HepG2 (cell line): Measurements from ENCODE around the gene TMEM35A. TPM values are rescaled to one million over a fixed set of nuclear protein-coding genes. Genes with fewer than 3 reads are reported as not detected.

Experiments used
- ATAC-seq: fragments of 200-7000 bp; cut with Tn5 transposase; 3 replicates; pipeline ENCODE4 v1.9.1; 2020; ENCODE audit warnings: mild to moderate bottlenecking, moderate library complexity
- BruUV-seq: library from RNA; stranded (reverse); fragments of 400-500 nt; replicated peaks from 2 replicates; lab custom pipeline; 2021; lab: Mats Ljungman, UMichigan
- CTCF ChIA-PET: fragments of 300-600 bp; formaldehyde crosslinking; extraction: SDS; loops from one replicate; lab custom pipeline; 2021; ENCODE audit warnings: low total read pairs, inconsistent platforms, low intra/inter-chr PET ratio; lab: Yijun Ruan, JAX
- POLR2A ChIA-PET: fragments of 350-600 bp; sonication (Branson Sonifier 250); formaldehyde crosslinking; loops from one replicate; lab custom pipeline; 2020; ENCODE audit warnings: antibody characterized with exemption, inconsistent platforms; lab: Yijun Ruan, JAX
- DNase-seq: peaks from one replicate; pipeline ENCODE4 v3.0.0-alpha.2; 2015; ENCODE audit warnings: low spot score
- FAIRE-seq: peaks from 3 replicates; lab custom pipeline; 2011; peaks lifted over from hg19 to GRCh38; lab: Jason Lieb, UNC
- H2AFZ ChIP-seq: one replicate; pipeline ENCODE4 v1.6.1; 2011; ENCODE audit warnings: low read length, inconsistent platforms
- H3K27ac ChIP-seq: fragments of 300-600 bp; 3 replicates; pipeline ENCODE4 v1.8.0; 2011; ENCODE audit warnings: mixed run types, mild to moderate bottlenecking, mixed read lengths, low read length, inconsistent platforms; ENCODE audit not compliant: insufficient read depth; ENCODE audit errors: extremely low read length
- H3K27me3 ChIP-seq, 2 experiments: fragments of 200-600 bp in 1 of 2; 2 replicates in 1 of 2; 3 replicates in 1 of 2; pipeline versions ENCODE4 v1.6.0 to v1.8.0; 2011; ENCODE audit warnings: low read length in 2 of 2, mild to moderate bottlenecking in 2 of 2, moderate library complexity in 2 of 2, inconsistent platforms in 1 of 2; ENCODE audit not compliant: insufficient read depth in 2 of 2, control insufficient read depth in 1 of 2
- H3K36me3 ChIP-seq, 2 experiments: fragments of 200-600 bp in 1 of 2; replicated peaks in 1 of 2; 2 replicates in 1 of 2; 3 replicates in 1 of 2; pipeline versions ENCODE4 v1.5.1 to v1.8.0; 2011; ENCODE audit warnings: low read length in 2 of 2, inconsistent platforms in 1 of 2; ENCODE audit not compliant: insufficient read depth in 2 of 2, control insufficient read depth in 1 of 2
- H3K4me1 ChIP-seq: 2 replicates; pipeline ENCODE4 v1.5.1; 2012; ENCODE audit warnings: low read length, inconsistent platforms; ENCODE audit not compliant: insufficient read depth
- H3K4me2 ChIP-seq: 2 replicates; pipeline ENCODE4 v1.6.0; 2011; ENCODE audit warnings: low read depth, low read length, inconsistent platforms
- H3K4me3 ChIP-seq, 3 experiments: fragments of 200-600 bp in 1 of 3; sonication (generic), shearing (Covaris generic) in 1 of 3; replicated peaks in 1 of 3; 2 replicates each; pipeline ENCODE4 v1.5.1; 2011 to 2016; ENCODE audit warnings: low read length in 3 of 3, inconsistent platforms in 2 of 3, low read depth in 2 of 3, mild to moderate bottlenecking in 2 of 3, control low read depth in 1 of 3, mixed read lengths in 1 of 3; ENCODE audit not compliant: insufficient read depth in 1 of 3
- H3K79me2 ChIP-seq: one replicate; pipeline ENCODE4 v1.6.1; 2011; ENCODE audit warnings: low read length, inconsistent platforms; ENCODE audit not compliant: insufficient read depth
- H3K9ac ChIP-seq: 2 replicates; pipeline ENCODE4 v1.6.0; 2011; ENCODE audit warnings: mild to moderate bottlenecking, low read depth, low read length, inconsistent platforms; ENCODE audit not compliant: insufficient read depth
- H3K9me3 ChIP-seq: 2 replicates; pipeline ENCODE4 v1.5.1; 2012; ENCODE audit warnings: mild to moderate bottlenecking, low read length
- H4K20me1 ChIP-seq: 2 replicates; pipeline ENCODE4 v1.6.0; 2011; ENCODE audit warnings: inconsistent platforms, mild to moderate bottlenecking, low read length, moderate library complexity; ENCODE audit not compliant: insufficient read depth
- ZNF180 ChIP-seq: sonication (generic); formaldehyde crosslinking; IDR thresholded peaks from 2 replicates; pipeline ENCODE4 v1.4.0; 2020; ENCODE audit warnings: low read depth, missing genetic modification reagents, borderline replicate concordance
- ZNF343 ChIP-seq: sonication (generic); formaldehyde crosslinking; IDR thresholded peaks from 2 replicates; pipeline ENCODE4 v1.4.0; 2020; ENCODE audit warnings: mild to moderate bottlenecking, missing genetic modification reagents
- WGBS: methylation state at CpG from one replicate; pipeline ENCODE4 v1.1.6; 2017; ENCODE audit warnings: low lambda C conversion rate; 5-methylcytosine and 5-hydroxymethylcytosine counted together
- in situ Hi-C: cut with HindIII; loops from 2 replicates; pipeline ENCODE4 v1.10.0; 2017; ENCODE audit warnings: low pct_unique_long_range_greater_than_20kb; ENCODE audit not compliant: extremely low pct_ligation_motif_present
- intact Hi-C: fragments of 100-400 bp; cut with micrococcal nuclease; formaldehyde crosslinking; loops from one replicate; pipeline ENCODE4 v1.10.0; 2022; ENCODE audit not compliant: unreplicated experiment
- polyA plus RNA-seq, 8 experiments: library from polyadenylated mRNA; depleted of rRNA in 3 of 8; stranded (reverse) in 7 of 8; unstranded in 1 of 8; fragments of >200 nt; fragmentation: Illumina TruSeq in 4 of 8; extraction: Trizol in 4 of 8; gene quantifications; 2 replicates each; pipeline versions ENCODE4 v1.2.1 to v1.2.3, GENCODE V29; 2011 to 2016; ENCODE audit warnings: low read depth in 4 of 8, missing spikeins in 1 of 8, mixed read lengths in 1 of 8; ENCODE audit not compliant: insufficient read depth in 1 of 8
- total RNA-seq, 5 experiments: library from RNA; depleted of rRNA; stranded (reverse); fragments of >200 nt; fragmentation: Illumina TruSeq; extraction: Trizol; gene quantifications; 2 replicates each; pipeline ENCODE4 v1.2.3, GENCODE V29; 2016; ENCODE audit warnings: low read depth in 1 of 5
- TF ChIP-seq, protein P1 (sequence below), 2 experiments: IDR thresholded peaks; 2 replicates each; pipeline ENCODE4 v1.6.1; 2011 to 2012; ENCODE audit warnings: low read length in 2 of 2, borderline replicate concordance in 1 of 2, low read depth in 1 of 2, mild to moderate bottlenecking in 1 of 2, moderate library complexity in 1 of 2

TMEM35A gene
- total and polyA plus RNA-seq, 2 of the 13 experiments (the other 11 are each of a cell fraction or from before 2014, with no cell fraction given) = 0.03 TPM; not detected in 1

DNA sequence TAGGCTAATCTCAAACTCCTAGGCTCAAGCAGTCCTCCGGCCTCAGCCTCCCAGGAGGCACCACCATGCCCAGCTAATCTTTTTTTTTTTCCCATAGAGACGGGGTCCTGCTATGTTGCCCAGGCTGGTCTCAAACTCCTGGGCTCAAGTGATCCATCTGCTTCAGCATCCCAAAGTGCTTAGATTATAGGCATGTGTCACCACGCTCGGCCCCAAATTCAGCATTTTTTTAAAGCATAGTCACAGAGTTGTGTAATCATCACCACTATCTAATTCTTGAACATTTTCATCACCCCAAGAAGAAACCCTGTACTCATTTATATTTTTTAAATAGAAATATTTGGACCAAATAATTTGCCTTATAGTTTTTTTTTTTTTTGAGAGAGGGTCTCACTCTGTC lies 29.6 kb downstream of the TMEM35A start:
- 100% methylated on average over 4 of the region's 4 CpGs for WGBS
- intact Hi-C loops = no loop called here
- Histone ChIP-seq H3K9ac (no peak overlapping the region), H3K4me1 (no peaks in the 10 kb centered on the region), H4K20me1 (no peaks in the 10 kb centered on the region), H2AFZ (no peak overlapping the region), H3K36me3 (no peaks in the 10 kb centered on the region), H3K27me3 (no peaks in the 10 kb centered on the region), H3K79me2 (no peaks in the 10 kb centered on the region), H3K4me2 (no peak overlapping the region), H3K27ac (no peak overlapping the region), H3K4me3 (no peak overlapping the region), H3K9me3 (no peaks in the 10 kb centered on the region)
- FAIRE-seq (no peak), ATAC-seq (no peak), DNase-seq (no peak)
- in situ Hi-C loops = no loop called here
- ChIA-PET POLR2A (no interaction called here), CTCF (no interaction called here)
- TF ChIP-seq ZNF343 (CRISPR knock-in tag) = no peak
- BruUV-seq = no TSS peak

DNA sequence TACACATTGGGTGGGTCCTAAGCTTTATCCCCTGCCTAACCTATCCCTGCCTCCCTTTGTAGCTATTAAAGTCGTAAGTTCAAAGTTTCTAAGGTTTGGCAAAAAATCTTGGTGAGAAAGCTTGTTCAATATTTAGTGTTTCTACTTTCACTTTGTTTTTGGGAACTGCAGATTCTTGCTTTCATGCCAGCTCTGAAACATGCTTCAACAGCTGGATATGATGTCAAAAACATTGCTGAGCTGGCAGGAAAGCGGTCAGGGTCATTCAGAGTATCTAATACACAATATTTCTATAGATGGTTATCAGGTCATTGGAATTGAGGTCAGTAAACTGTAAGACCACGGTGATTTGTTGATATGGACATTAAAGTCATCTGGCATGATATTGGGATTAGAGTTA lies 39.0 kb downstream of the TMEM35A start:
- WGBS = 100% methylated on average over 3 of the region's 3 CpGs
- no peak overlapping the region for H3K27ac ChIP-seq
- DNase-seq = no peak
- no peak overlapping the region for H2AFZ ChIP-seq
- no peaks in the 10 kb centered on the region for H3K36me3 ChIP-seq
- TF ChIP-seq ZNF180 (CRISPR knock-in tag) = no peak
- TF ChIP-seq, protein P1, sequence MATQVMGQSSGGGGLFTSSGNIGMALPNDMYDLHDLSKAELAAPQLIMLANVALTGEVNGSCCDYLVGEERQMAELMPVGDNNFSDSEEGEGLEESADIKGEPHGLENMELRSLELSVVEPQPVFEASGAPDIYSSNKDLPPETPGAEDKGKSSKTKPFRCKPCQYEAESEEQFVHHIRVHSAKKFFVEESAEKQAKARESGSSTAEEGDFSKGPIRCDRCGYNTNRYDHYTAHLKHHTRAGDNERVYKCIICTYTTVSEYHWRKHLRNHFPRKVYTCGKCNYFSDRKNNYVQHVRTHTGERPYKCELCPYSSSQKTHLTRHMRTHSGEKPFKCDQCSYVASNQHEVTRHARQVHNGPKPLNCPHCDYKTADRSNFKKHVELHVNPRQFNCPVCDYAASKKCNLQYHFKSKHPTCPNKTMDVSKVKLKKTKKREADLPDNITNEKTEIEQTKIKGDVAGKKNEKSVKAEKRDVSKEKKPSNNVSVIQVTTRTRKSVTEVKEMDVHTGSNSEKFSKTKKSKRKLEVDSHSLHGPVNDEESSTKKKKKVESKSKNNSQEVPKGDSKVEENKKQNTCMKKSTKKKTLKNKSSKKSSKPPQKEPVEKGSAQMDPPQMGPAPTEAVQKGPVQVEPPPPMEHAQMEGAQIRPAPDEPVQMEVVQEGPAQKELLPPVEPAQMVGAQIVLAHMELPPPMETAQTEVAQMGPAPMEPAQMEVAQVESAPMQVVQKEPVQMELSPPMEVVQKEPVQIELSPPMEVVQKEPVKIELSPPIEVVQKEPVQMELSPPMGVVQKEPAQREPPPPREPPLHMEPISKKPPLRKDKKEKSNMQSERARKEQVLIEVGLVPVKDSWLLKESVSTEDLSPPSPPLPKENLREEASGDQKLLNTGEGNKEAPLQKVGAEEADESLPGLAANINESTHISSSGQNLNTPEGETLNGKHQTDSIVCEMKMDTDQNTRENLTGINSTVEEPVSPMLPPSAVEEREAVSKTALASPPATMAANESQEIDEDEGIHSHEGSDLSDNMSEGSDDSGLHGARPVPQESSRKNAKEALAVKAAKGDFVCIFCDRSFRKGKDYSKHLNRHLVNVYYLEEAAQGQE (IDR thresholded peaks at IDR 0.05; ENCODE audit: borderline replicate concordance in 1 of 2, low read depth in 1 of 2, low read length in 2 of 2) = no peak
- CTCF ChIA-PET = no interaction called here
- H3K4me3 ChIP-seq = no peak overlapping the region
- FAIRE-seq = no peak
- H3K4me2 ChIP-seq = no peak overlapping the region
- no peaks in the 10 kb centered on the region for H3K27me3 ChIP-seq
- no peak for ATAC-seq
- BruUV-seq = no TSS peak
- no peak overlapping the region for H3K9ac ChIP-seq
- POLR2A ChIA-PET = no interaction called here
- H3K79me2 ChIP-seq = no peaks in the 10 kb centered on the region
- intact Hi-C loops (no loop called here), in situ Hi-C loops (no loop called here)
- H3K4me1 ChIP-seq = no peaks in the 10 kb centered on the region
- no peaks in the 10 kb centered on the region for H3K9me3 ChIP-seq
- H4K20me1 ChIP-seq = no peaks in the 10 kb centered on the region
